Measurements from ENCODE around the gene DERL2.

DERL2 gene

DNA sequence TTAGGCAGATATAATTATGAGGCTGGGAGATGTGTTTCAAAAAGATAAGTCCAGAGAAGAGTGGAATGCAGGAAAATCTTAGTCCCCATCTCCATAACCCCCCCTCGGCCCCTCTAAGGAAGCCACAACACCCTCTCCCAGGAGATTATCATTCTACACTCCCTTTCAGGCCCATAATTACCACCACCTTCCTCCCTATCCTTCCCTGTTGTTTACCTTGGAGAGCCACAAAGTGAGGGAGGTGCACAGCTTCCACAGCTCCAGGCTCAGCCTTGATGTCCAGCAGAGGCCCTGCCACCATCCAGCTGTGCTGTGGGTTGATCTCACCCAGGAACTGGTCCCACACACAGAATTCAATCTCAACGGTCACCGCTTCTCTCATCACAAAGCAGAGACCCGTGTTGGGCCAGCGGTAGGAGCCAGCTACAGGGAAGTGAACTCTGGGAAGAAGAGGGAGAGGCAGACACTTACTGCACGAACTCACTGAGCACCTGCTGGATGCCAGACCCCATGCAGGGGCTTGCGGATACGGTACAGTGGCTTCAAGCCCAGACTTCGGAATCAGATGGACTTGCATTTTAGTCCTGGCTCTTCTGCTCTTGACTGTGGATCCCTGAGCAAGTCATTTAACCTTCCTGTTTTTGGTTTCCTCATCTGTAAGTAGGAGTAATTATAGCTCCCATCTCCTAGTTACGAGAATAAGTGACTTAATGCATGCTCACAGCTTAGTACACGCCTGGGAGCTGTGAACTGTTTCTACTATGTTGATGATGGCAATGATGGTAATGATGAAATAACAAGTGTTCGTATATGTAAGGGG is 44.5 kb upstream of the DERL2 start:
- CTCF ChIA-PET, result interaction anchor here (1.0 to 1.4 kb wide), 2 partner anchors 15 to 52 kb away, joined by 3 read pairs; no protein-coding TSS in a partner anchor
- POLR2A ChIA-PET, result no interaction called here

DNA sequence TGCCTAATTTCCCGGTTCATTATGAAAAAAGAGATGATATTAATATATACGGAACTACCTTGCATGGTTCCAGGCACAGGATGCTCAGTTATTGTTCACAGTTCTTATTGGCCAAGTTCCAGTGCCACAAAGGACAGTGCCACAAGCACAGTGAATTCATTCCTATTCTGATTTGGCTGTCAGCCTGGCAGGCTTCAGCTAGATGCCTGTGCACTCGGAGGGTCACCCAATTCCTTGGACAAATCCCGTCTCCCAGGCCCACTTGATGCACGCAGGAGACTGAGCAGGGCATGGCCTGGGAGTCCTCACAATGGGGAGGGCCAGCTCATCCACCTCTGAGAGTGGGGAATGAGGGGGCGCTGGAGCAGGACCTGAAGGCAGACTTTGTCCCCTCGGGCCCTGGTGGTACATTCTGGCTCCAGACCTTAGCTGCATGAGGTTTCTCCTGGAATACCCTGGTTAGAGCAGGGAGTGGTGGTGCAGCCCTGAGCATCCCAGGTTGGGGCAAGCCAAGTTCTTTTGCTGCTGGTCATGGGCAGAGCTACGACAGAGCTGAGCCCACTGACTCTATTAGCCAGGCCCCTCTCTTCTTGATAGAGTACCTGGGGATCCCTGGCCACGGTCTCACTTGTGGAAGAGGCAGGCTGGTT is 41.7 kb upstream of the DERL2 start:
- POLR2A ChIA-PET, result no interaction called here
- TF ChIP-seq, protein P1, sequence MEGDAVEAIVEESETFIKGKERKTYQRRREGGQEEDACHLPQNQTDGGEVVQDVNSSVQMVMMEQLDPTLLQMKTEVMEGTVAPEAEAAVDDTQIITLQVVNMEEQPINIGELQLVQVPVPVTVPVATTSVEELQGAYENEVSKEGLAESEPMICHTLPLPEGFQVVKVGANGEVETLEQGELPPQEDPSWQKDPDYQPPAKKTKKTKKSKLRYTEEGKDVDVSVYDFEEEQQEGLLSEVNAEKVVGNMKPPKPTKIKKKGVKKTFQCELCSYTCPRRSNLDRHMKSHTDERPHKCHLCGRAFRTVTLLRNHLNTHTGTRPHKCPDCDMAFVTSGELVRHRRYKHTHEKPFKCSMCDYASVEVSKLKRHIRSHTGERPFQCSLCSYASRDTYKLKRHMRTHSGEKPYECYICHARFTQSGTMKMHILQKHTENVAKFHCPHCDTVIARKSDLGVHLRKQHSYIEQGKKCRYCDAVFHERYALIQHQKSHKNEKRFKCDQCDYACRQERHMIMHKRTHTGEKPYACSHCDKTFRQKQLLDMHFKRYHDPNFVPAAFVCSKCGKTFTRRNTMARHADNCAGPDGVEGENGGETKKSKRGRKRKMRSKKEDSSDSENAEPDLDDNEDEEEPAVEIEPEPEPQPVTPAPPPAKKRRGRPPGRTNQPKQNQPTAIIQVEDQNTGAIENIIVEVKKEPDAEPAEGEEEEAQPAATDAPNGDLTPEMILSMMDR (IDR thresholded peaks at IDR 0.05; ENCODE audit: control extremely low read depth, extremely low read depth, low read depth, missing control alignments), result no peak
- DNase-seq (ENCODE audit: extremely low spot score), result no peak
- CTCF ChIA-PET, result interaction anchor here (0.9 to 1.9 kb wide), 4 partner anchors 13 to 21 kb away, joined by 3 to 4 read pairs (median 4); no protein-coding TSS in a partner anchor

More for the DNA sequence above, 44.5 kb upstream of the DERL2 start:
- TF ChIP-seq, protein P1 (IDR thresholded peaks at IDR 0.05; ENCODE audit: control extremely low read depth, extremely low read depth, low read depth, missing control alignments), result no peak
- no peak for DNase-seq (ENCODE audit: extremely low spot score)

DNA sequence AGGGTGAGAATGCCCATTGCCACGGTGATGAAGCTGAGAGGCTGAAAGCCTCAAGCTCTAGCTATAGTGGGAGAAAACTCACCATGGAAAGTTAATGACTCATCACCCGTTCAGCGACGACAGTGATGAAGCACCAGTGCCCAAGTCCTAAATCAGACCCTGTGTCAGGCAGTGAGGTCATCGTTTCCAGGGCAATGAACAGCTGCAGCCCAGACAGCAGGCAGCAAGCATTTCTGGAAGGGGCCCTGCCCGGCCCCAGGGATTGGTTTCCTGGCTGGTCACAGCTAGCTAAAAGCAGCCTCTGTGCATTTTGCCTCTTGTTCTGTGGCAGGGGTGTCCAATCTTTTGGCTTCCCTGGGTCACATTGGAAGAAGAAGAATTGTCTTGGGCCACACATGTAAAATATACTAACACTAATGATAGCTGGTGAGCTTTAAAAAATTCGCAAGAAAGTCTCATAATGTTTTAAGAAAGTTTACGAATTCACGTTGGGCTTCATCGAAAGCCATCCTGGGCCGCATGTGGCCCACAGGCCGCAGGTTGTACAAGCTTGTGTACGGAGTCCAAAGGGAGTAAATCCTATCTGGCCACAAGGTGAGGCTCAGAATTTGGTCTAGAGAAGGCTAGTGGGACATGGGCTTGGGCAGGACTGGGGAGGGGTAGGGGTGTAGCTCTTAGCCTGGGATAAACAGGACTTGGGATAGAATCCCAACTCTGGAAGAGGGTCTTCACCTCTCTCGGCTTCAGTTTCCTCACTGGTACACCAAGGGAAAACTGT is 41.0 kb upstream of the DERL2 start:
- POLR2A ChIA-PET, result interaction anchor here (0.6 kb wide), 1 partner anchor 27 kb away, joined by 3 read pairs; no protein-coding TSS in a partner anchor
- CTCF ChIA-PET, result interaction anchor here (0.9 to 1.9 kb wide), 4 partner anchors 14 to 22 kb away, joined by 3 to 4 read pairs (median 4); no protein-coding TSS in a partner anchor

DNA sequence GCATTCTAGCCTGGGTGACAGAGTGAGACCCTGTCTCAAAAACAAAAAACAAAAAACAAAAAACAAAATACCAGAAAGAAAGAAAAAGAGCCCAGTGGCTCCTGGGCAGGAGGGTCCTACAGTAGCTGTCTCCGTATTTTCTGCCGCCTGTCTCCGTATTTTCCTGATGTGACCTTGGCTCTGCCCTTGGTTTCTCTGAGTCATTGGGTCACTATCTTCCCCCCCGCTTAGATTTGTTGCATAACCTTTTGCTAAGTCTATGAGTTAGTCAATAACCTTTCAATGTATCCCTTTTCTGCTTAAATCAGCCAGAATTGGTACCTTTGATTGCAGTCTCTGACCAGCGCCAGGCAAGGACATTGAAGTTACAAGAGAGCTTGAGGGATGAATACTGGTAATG is 37.3 kb upstream of the DERL2 start:
- ChIA-PET POLR2A (interaction anchor here (0.5 kb wide), 1 partner anchor 209 kb away, joined by 7 read pairs; no protein-coding TSS in a partner anchor), CTCF (interaction anchor here (1.0 kb wide), 2 partner anchors 9 to 13 kb away, joined by 3 read pairs; no protein-coding TSS in a partner anchor)
- TF ChIP-seq, protein P1 (IDR thresholded peaks at IDR 0.05; ENCODE audit: control extremely low read depth, extremely low read depth, low read depth, missing control alignments), result no peak
- no peak for DNase-seq (ENCODE audit: extremely low spot score)

More for the DNA sequence above, 41.0 kb upstream of the DERL2 start:
- peak; percentile 61 for DNase-seq (ENCODE audit: extremely low spot score)
- TF ChIP-seq, protein P1 (IDR thresholded peaks at IDR 0.05; ENCODE audit: control extremely low read depth, extremely low read depth, low read depth, missing control alignments), result no peak

DNA sequence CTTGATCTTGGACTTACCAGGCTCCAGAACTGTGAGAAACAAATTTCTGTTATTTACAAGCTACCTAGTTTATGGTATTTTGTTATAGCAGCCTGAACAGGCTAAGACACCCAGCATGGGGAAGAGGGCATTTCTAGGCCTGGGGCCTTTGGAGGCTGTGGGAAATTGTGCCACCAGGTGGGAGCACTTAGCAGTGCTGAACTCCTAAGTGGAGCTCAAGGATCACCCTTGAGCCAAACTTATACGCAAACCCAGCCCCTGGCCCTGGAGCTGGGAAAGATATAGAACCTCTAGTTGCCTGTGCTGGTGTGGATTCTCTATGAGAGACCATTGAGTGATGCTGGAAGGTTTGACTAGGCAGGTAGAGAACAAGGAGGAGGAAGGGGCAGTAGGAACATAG is 36.5 kb upstream of the DERL2 start:
- TF ChIP-seq, protein P1 (IDR thresholded peaks at IDR 0.05; ENCODE audit: control extremely low read depth, extremely low read depth, low read depth, missing control alignments), result no peak
- POLR2A ChIA-PET, result no interaction called here
- no peak for DNase-seq (ENCODE audit: extremely low spot score)
- CTCF ChIA-PET, result interaction anchor here (1.0 to 1.4 kb wide), 4 partner anchors 8 to 14 kb away, joined by 3 read pairs; no protein-coding TSS in a partner anchor

All from GM10248 (cell line).